IPS-18a (cell line): ENCODE results near the gene TMPRSS4.

Experiments used
- H3K27ac ChIP-seq: one replicate; pipeline ENCODE4 v1.5.1; 2013; ENCODE audit warnings: low read length
- H3K27me3 ChIP-seq: one replicate; pipeline ENCODE4 v1.6.1; 2013; ENCODE audit warnings: mild to moderate bottlenecking, low read length; ENCODE audit not compliant: control insufficient read depth, insufficient read depth
- H3K36me3 ChIP-seq: one replicate; pipeline ENCODE4 v1.6.1; 2013; ENCODE audit warnings: low read depth, low read length; ENCODE audit not compliant: control insufficient read depth
- H3K4me1 ChIP-seq: one replicate; pipeline ENCODE4 v1.6.1; 2013; ENCODE audit warnings: low read depth, low read length; ENCODE audit not compliant: control insufficient read depth
- H3K4me3 ChIP-seq: one replicate; pipeline ENCODE4 v1.5.1; 2013; ENCODE audit warnings: low read length
- H3K9ac ChIP-seq: one replicate; pipeline ENCODE4 v1.6.1; 2013; ENCODE audit warnings: mild to moderate bottlenecking, low read length, moderate library complexity
- H3K9me3 ChIP-seq: one replicate; pipeline ENCODE4 v1.6.1; 2013; ENCODE audit warnings: low read depth, low read length; ENCODE audit not compliant: control insufficient read depth

The TMPRSS4 gene

GRCh38 chr11:118154641-118155040 lies 77.8 kb downstream of the TMPRSS4 start:
- H3K27me3 ChIP-seq: peaks cover 97% of the 10 kb centered on the region
- peaks cover 42% of the 10 kb centered on the region for H3K4me1 ChIP-seq
- H3K9me3 ChIP-seq: no peaks in the 10 kb centered on the region
- no peak overlapping the region for H3K9ac ChIP-seq
- no peak overlapping the region for H3K27ac ChIP-seq
- H3K36me3 ChIP-seq: no peaks in the 10 kb centered on the region
- peak overlapping the region; percentile 19 for H3K4me3 ChIP-seq

GRCh38 chr11:118155776-118156530 lies 79.1 kb downstream of the TMPRSS4 start:
- Histone ChIP-seq H3K4me3 (peak overlapping the region; percentile 52), H3K36me3 (no peaks in the 10 kb centered on the region), H3K27ac (no peak overlapping the region), H3K9me3 (no peaks in the 10 kb centered on the region), H3K9ac (no peak overlapping the region), H3K4me1 (peaks cover 42% of the 10 kb centered on the region), H3K27me3 (peaks cover 87% of the 10 kb centered on the region)

GRCh38 chr11:118156531-118157185 lies 79.8 kb downstream of the TMPRSS4 start:
- Histone ChIP-seq H3K36me3 (no peaks in the 10 kb centered on the region), H3K4me3 (peak overlapping the region; percentile 52), H3K9me3 (no peaks in the 10 kb centered on the region), H3K4me1 (peaks cover 38% of the 10 kb centered on the region), H3K27ac (no peak overlapping the region), H3K27me3 (peaks cover 79% of the 10 kb centered on the region), H3K9ac (no peak overlapping the region)

GRCh38 chr11:118157186-118157895 lies 80.5 kb downstream of the TMPRSS4 start:
- no peaks in the 10 kb centered on the region for H3K36me3 ChIP-seq
- H3K9me3 ChIP-seq: no peaks in the 10 kb centered on the region
- H3K4me1 ChIP-seq: peaks cover 34% of the 10 kb centered on the region
- no peak overlapping the region for H3K27ac ChIP-seq
- H3K4me3 ChIP-seq: peak overlapping the region; percentile 52
- peaks cover 76% of the 10 kb centered on the region for H3K27me3 ChIP-seq
- no peak overlapping the region for H3K9ac ChIP-seq

- peaks cover 45% of the 10 kb centered on the region for H3K27me3 ChIP-seq
- no peak overlapping the region for H3K4me3 ChIP-seq
- no peaks in the 10 kb centered on the region for H3K36me3 ChIP-seq
Observed at GRCh38 chr11:118161786-118162185, 84.9 kb downstream of the TMPRSS4 start.

GRCh38 chr11:118162846-118163245 lies 86.0 kb downstream of the TMPRSS4 start:
- Histone ChIP-seq H3K9ac (no peak overlapping the region), H3K36me3 (no peaks in the 10 kb centered on the region), H3K27me3 (peaks cover 44% of the 10 kb centered on the region), H3K4me1 (peaks cover 4% of the 10 kb centered on the region), H3K27ac (no peak overlapping the region), H3K4me3 (no peak overlapping the region), H3K9me3 (no peaks in the 10 kb centered on the region)

More at GRCh38 chr11:118161786-118162185, 84.9 kb downstream of the TMPRSS4 start:
- Histone ChIP-seq H3K4me1 (peaks cover 10% of the 10 kb centered on the region), H3K9ac (no peak overlapping the region), H3K27ac (no peak overlapping the region), H3K9me3 (no peaks in the 10 kb centered on the region)

GRCh38 chr11:118163494-118163893 lies 86.6 kb downstream of the TMPRSS4 start:
- Histone ChIP-seq H3K9me3 (no peaks in the 10 kb centered on the region), H3K9ac (no peak overlapping the region), H3K36me3 (no peaks in the 10 kb centered on the region), H3K27me3 (peaks cover 41% of the 10 kb centered on the region), H3K4me3 (no peak overlapping the region), H3K4me1 (peaks cover 4% of the 10 kb centered on the region), H3K27ac (no peak overlapping the region)

GRCh38 chr11:118164885-118165284 lies 88.0 kb downstream of the TMPRSS4 start:
- Histone ChIP-seq H3K36me3 (no peaks in the 10 kb centered on the region), H3K9ac (no peak overlapping the region), H3K9me3 (no peaks in the 10 kb centered on the region), H3K4me3 (no peak overlapping the region), H3K27ac (no peak overlapping the region), H3K4me1 (peaks cover 4% of the 10 kb centered on the region), H3K27me3 (peaks cover 41% of the 10 kb centered on the region)

- Histone ChIP-seq H3K9ac (no peak overlapping the region), H3K27ac (no peak overlapping the region), H3K27me3 (peaks cover 57% of the 10 kb centered on the region)
Observed at GRCh38 chr11:118166641-118167040, 89.8 kb downstream of the TMPRSS4 start.

GRCh38 chr11:118167253-118167652 lies 90.4 kb downstream of the TMPRSS4 start:
- peaks cover 9% of the 10 kb centered on the region for H3K4me1 ChIP-seq
- no peaks in the 10 kb centered on the region for H3K9me3 ChIP-seq
- H3K4me3 ChIP-seq: no peak overlapping the region
- no peak overlapping the region for H3K9ac ChIP-seq
- peaks cover 60% of the 10 kb centered on the region for H3K27me3 ChIP-seq
- H3K27ac ChIP-seq: no peak overlapping the region
- H3K36me3 ChIP-seq: no peaks in the 10 kb centered on the region

More at GRCh38 chr11:118166641-118167040, 89.8 kb downstream of the TMPRSS4 start:
- Histone ChIP-seq H3K9me3 (no peaks in the 10 kb centered on the region), H3K36me3 (no peaks in the 10 kb centered on the region), H3K4me3 (no peak overlapping the region), H3K4me1 (peaks cover 9% of the 10 kb centered on the region)

- Histone ChIP-seq H3K4me1 (peaks cover 9% of the 10 kb centered on the region), H3K9ac (no peak overlapping the region), H3K27ac (no peak overlapping the region), H3K9me3 (no peaks in the 10 kb centered on the region), H3K36me3 (no peaks in the 10 kb centered on the region), H3K27me3 (peaks cover 63% of the 10 kb centered on the region), H3K4me3 (no peak overlapping the region)
Observed at GRCh38 chr11:118167906-118168305, 91.0 kb downstream of the TMPRSS4 start.
